K562 (cell line): ENCODE measurements around the gene SRRD. TPM values are rescaled to one million over a fixed set of nuclear protein-coding genes. Genes with fewer than 3 reads are reported as not detected.

Experiments used
- ATAC-seq: fragments of 200-7000 bp; cut with Tn5 transposase; 3 replicates; pipeline ENCODE4 v1.9.1; 2020; ENCODE audit warnings: moderate library complexity
- BruUV-seq: library from RNA; stranded (reverse); fragments of 400-500 nt; replicated peaks from 2 replicates; lab custom pipeline; 2021; lab: Mats Ljungman, UMichigan
- CTCF ChIA-PET: fragments of 300-600 bp; formaldehyde crosslinking; extraction: SDS; loops from one replicate; lab custom pipeline; 2021; ENCODE audit warnings: low intra/inter-chr PET ratio; lab: Yijun Ruan, JAX
- POLR2A ChIA-PET: fragments of 300-600, 350-650 bp; sonication (Branson Sonifier 250); formaldehyde crosslinking; extraction: SDS; loops from one replicate; lab custom pipeline; 2021; ENCODE audit warnings: antibody characterized with exemption, inconsistent platforms; lab: Yijun Ruan, JAX
- DNase-seq, 4 experiments: peaks; one replicate each; pipeline versions ENCODE4 v3.0.0 to v3.0.0-alpha.2; 2011 to 2018; ENCODE audit warnings: low spot score in 3 of 4, mixed read lengths in 3 of 4; ENCODE audit errors: extremely low read depth in 1 of 4
- FAIRE-seq: peaks from 2 replicates; lab custom pipeline; 2011; peaks lifted over from hg19 to GRCh38; lab: Jason Lieb, UNC
- H2AFZ ChIP-seq: 2 replicates; pipeline ENCODE4 v1.6.0; 2011; ENCODE audit warnings: low read depth, low read length, control low read depth, inconsistent platforms
- H3K27ac ChIP-seq: fragments of 200-600 bp; 3 replicates; pipeline ENCODE4 v1.8.0; 2011; ENCODE audit warnings: low read depth, mild to moderate bottlenecking, control low read depth, inconsistent platforms, low read length, moderate library complexity, mixed read lengths; ENCODE audit errors: extremely low read depth
- H3K27me3 ChIP-seq, 2 experiments: fragments of 300-600 bp in 1 of 2; 2 replicates in 1 of 2; 3 replicates in 1 of 2; pipeline versions ENCODE4 v1.6.0 to v1.8.0; 2011; ENCODE audit warnings: inconsistent platforms in 2 of 2, low read length in 2 of 2, mild to moderate bottlenecking in 1 of 2, mixed read lengths in 1 of 2, moderate library complexity in 1 of 2; ENCODE audit not compliant: control insufficient read depth in 2 of 2, insufficient read depth in 2 of 2
- H3K36me3 ChIP-seq: fragments of 300-600 bp; 3 replicates; pipeline ENCODE4 v1.8.0; 2011; ENCODE audit warnings: mild to moderate bottlenecking, low read length, inconsistent platforms; ENCODE audit not compliant: control insufficient read depth, insufficient read depth
- H3K4me1 ChIP-seq, 2 experiments: fragments of 200-600 bp in 1 of 2; replicated peaks in 1 of 2; 2 replicates in 1 of 2; 3 replicates in 1 of 2; pipeline versions ENCODE4 v1.5.1 to v1.8.0; 2011; ENCODE audit warnings: inconsistent platforms in 2 of 2, low read length in 2 of 2, mild to moderate bottlenecking in 1 of 2, mixed read lengths in 1 of 2, moderate library complexity in 1 of 2; ENCODE audit not compliant: control insufficient read depth in 2 of 2, insufficient read depth in 2 of 2
- H3K4me2 ChIP-seq: 2 replicates; pipeline ENCODE4 v1.6.1; 2011; ENCODE audit warnings: low read length, control low read depth, inconsistent platforms, mixed read lengths; ENCODE audit not compliant: insufficient read depth
- H3K4me3 ChIP-seq: fragments of 200-600 bp; sonication (generic), shearing (Covaris generic); 2 replicates; pipeline ENCODE4 v1.5.1; 2016; ENCODE audit warnings: control low read depth, inconsistent platforms
- H3K79me2 ChIP-seq: fragments of 200-600 bp; 3 replicates; pipeline ENCODE4 v1.8.0; 2011; ENCODE audit warnings: low read length, inconsistent platforms; ENCODE audit not compliant: control insufficient read depth, insufficient read depth
- H3K9ac ChIP-seq, 2 experiments: 2 replicates each; pipeline versions ENCODE4 v1.6.0 to v1.6.1; 2011; ENCODE audit warnings: low read depth in 2 of 2, low read length in 2 of 2, control low read depth in 1 of 2, inconsistent platforms in 1 of 2, mild to moderate bottlenecking in 1 of 2, mixed read lengths in 1 of 2; ENCODE audit not compliant: insufficient read depth in 1 of 2
- H3K9me1 ChIP-seq: one replicate; pipeline ENCODE4 v1.6.0; 2011; ENCODE audit warnings: inconsistent platforms, mild to moderate bottlenecking, low read length, moderate library complexity; ENCODE audit not compliant: control insufficient read depth, insufficient read depth
- H3K9me3 ChIP-seq: replicated peaks from 2 replicates; pipeline ENCODE4 v1.5.1; 2011; ENCODE audit warnings: low read depth, low read length, inconsistent platforms; ENCODE audit not compliant: control insufficient read depth, insufficient read depth
- H4K20me1 ChIP-seq: replicated peaks from 2 replicates; pipeline ENCODE4 v1.6.1; 2011; ENCODE audit warnings: low read length, inconsistent platforms, mixed read lengths; ENCODE audit not compliant: control insufficient read depth, insufficient read depth
- BCLAF1 ChIP-seq, 2 experiments: fragments of 450-650 bp in 1 of 2; IDR thresholded peaks; 2 replicates each; pipeline ENCODE4 v1.6.1; 2011 to 2017; ENCODE audit warnings: low read depth in 2 of 2, antibody characterized with exemption in 1 of 2, borderline replicate concordance in 1 of 2, low read length in 1 of 2, mild to moderate bottlenecking in 1 of 2, mixed read lengths in 1 of 2; ENCODE audit not compliant: control insufficient read depth in 1 of 2
- RCOR1 ChIP-seq, 2 experiments: IDR thresholded peaks; 2 replicates each; pipeline ENCODE4 v1.6.1; 2012; ENCODE audit warnings: low read depth in 2 of 2, low read length in 2 of 2, borderline replicate concordance in 1 of 2, improper control_type of control experiment in 1 of 2
- RFX1 ChIP-seq: fragments of 450-650 bp; IDR thresholded peaks from 2 replicates; pipeline ENCODE4 v1.6.1; 2016; ENCODE audit warnings: mild to moderate bottlenecking, moderate library complexity
- TFAP4 ChIP-seq: sonication (generic); formaldehyde crosslinking; IDR thresholded peaks from 2 replicates; pipeline ENCODE4 v1.8.0; 2022; ENCODE audit warnings: missing genetic modification reagents, mild to moderate bottlenecking, moderate library complexity, borderline replicate concordance
- WGBS: fragments of 100-300 bp; shearing (Covaris generic); methylation state at CpG from one replicate; pipeline ENCODE4 v1.1.6; 2016; ENCODE audit warnings: low coverage, mixed read lengths; ENCODE audit not compliant: insufficient coverage; ENCODE audit errors: missing lambda C conversion rate; 5-methylcytosine and 5-hydroxymethylcytosine counted together
- in situ Hi-C: fragments of 300-500 bp; cut with MboI; formaldehyde crosslinking; loops from 4 replicates; pipeline ENCODE4 v1.15.0; 2018; ENCODE audit warnings: inconsistent platforms, mixed read lengths
- intact Hi-C: fragments of 100-400 bp; cut with micrococcal nuclease; formaldehyde crosslinking; loops from 2 replicates; pipeline ENCODE4 v1.14.2; 2022
- polyA plus RNA-seq, 8 experiments: library from polyadenylated mRNA; depleted of rRNA in 4 of 8; stranded (reverse) in 5 of 8; unstranded in 3 of 8; fragments of >200 nt; fragmentation: Nextera tagmentation in 2 of 8; fragmentation: Illumina TruSeq in 1 of 8; extraction: Ambion mirVana in 2 of 8; extraction: Trizol in 1 of 8; gene quantifications; 2 replicates each; pipeline versions ENCODE4 v1.2.1 to v1.2.3, GENCODE V29; 2011 to 2014; ENCODE audit warnings: inconsistent platforms in 1 of 8, missing spikeins in 1 of 8
- total RNA-seq, 7 experiments: library from RNA; depleted of rRNA in 6 of 7; stranded (reverse); fragments of >200 nt in 6 of 7; fragmentation: Illumina TruSeq in 2 of 7; extraction: Trizol in 2 of 7; gene quantifications; 2 replicates each; pipeline versions ENCODE4 v1.2.1 to v1.2.3, GENCODE V29; 2011 to 2021; ENCODE audit warnings: low replicate concordance in 1 of 7

The SRRD gene
- total and polyA plus RNA-seq, 9 of the 15 experiments (the other 6 are each of a cell fraction or from before 2014, with no cell fraction given), result 4.9 to 59.4 (median 34.4) TPM

DNA sequence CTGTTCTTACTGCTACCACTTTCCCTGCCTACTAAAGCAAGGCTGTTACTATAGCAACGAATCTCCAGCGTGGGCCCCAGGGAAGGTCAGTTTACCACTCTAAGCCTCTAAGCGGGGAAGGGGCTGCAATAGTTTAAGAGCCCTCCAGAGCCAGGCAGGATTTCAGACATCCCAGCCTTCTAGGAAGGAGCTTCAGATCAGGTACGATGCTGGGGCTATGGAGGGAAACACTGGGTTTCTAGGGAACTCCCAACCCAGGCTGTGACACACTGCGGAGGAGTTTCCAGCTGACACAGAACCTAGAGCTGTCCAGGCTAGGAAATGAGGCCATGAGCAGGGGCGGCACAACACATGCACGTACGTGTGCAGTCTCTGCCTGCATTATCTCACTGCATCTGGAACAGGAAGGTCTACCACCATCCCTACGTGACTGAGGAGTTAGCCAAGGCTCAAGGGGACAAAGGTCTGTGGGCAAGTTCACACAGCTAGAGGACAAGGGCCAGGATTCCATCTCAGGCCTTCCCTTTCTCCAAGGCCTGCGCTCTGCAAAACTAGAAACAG, 20.5 kb upstream of the SRRD start:
- BruUV-seq, result no TSS peak
- DNase-seq (no peak), FAIRE-seq (no peak), ATAC-seq (no peak)
- Histone ChIP-seq H3K79me2 (peaks cover 11% of the 10 kb centered on the region; the same call in 1 of the 3 replicates), H3K36me3 (peaks cover 90% of the 10 kb centered on the region; the same call in 2 of the 3 replicates), H3K4me1 (peaks cover 0 to 5% of the 10 kb centered on the region in 2 experiments; a peak in 3 of 5 replicates), H3K9me1 (no peaks in the 10 kb centered on the region), H3K4me3 (no peak overlapping the region), H4K20me1 (no peaks in the 10 kb centered on the region; the same call in 1 of the 2 replicates), H3K27ac (peak overlapping the region; percentile 28; the same call in 1 of the 3 replicates), H3K27me3 (no peaks in the 10 kb centered on the region), H2AFZ (no peak overlapping the region), H3K4me2 (no peak overlapping the region; the same call in 1 of the 2 replicates), H3K9me3 (no peaks in the 10 kb centered on the region), H3K9ac (peak overlapping the region in 1 of 2 experiments; percentile 20; a peak in 1 of 4 replicates)
- ChIA-PET CTCF (no interaction called here), POLR2A (no interaction called here)
- in situ Hi-C loops (loop anchor here (5.0 kb wide), 1 partner anchor 61 kb away; no protein-coding TSS in a partner anchor), intact Hi-C loops (no loop called here)
- TF ChIP-seq RCOR1 (IDR thresholded peaks at IDR 0.05; ENCODE audit: borderline replicate concordance in 1 of 2, low read depth in 2 of 2, low read length in 2 of 2) (no peak), RFX1 (peak; percentile 79), BCLAF1 (IDR thresholded peaks at IDR 0.05; ENCODE audit: borderline replicate concordance in 1 of 2, control insufficient read depth in 1 of 2, low read depth in 2 of 2, low read length in 1 of 2) (no peak), TFAP4 (peak; percentile 41; the same call in 1 of the 2 replicates)
- WGBS, result 49% methylated on average over 10 of the region's 10 CpGs
